Left lung (tissue), 14 donors: ENCODE data around the gene OR5H6. TPM values are rescaled to one million over a fixed set of nuclear protein-coding genes. Genes with fewer than 3 reads are reported as not detected.

Source experiments
- ATAC-seq: fragments of 200-7000 bp; cut with Tn5 transposase; one replicate; pipeline ENCODE4 v1.9.1; 2020; ENCODE audit warnings: moderate library complexity
- DNase-seq, 4 donors: peaks; one replicate each; pipeline ENCODE4 v3.0.0-alpha.2; 2013 to 2020
- H3K27ac ChIP-seq, 2 donors: fragments of 200-600 bp; sonication (generic) in 1 of 2; one replicate each; pipeline versions ENCODE4 v1.5.0 to v1.8.0; 2020 to 2021
- H3K27me3 ChIP-seq, 2 donors: fragments of 200-600 bp; sonication (generic) in 1 of 2; one replicate each; pipeline versions ENCODE4 v1.5.0 to v1.8.0; 2020 to 2021
- H3K36me3 ChIP-seq, 2 donors: fragments of 200-600 bp; sonication (generic) in 1 of 2; one replicate each; pipeline versions ENCODE4 v1.5.0 to v1.8.0; 2020 to 2021
- H3K4me1 ChIP-seq, 2 donors: fragments of 200-600 bp; one replicate each; pipeline ENCODE4 v1.8.0; 2021
- H3K4me3 ChIP-seq, 2 donors: fragments of 200-600 bp; sonication (generic) in 1 of 2; one replicate each; pipeline versions ENCODE4 v1.5.0 to v1.8.0; 2020 to 2021; ENCODE audit warnings: mild to moderate bottlenecking in 1 of 2
- H3K9me3 ChIP-seq, 2 donors: fragments of 200-600 bp; sonication (generic) in 1 of 2; one replicate each; pipeline versions ENCODE4 v1.5.0 to v1.8.0; 2020 to 2021
- intact Hi-C, 2 donors: fragments of 100-400 bp; cut with DNase I; formaldehyde crosslinking; loops; one replicate each; pipeline versions ENCODE4 v1.11.2 to v1.14.2; 2022
- long read RNA-seq, 12 donors: library from polyadenylated mRNA in 2 of 12; unstranded in 2 of 12; transcript quantifications; one replicate each; pipeline ENCODE4 v2.0.0 and lab custom pipeline, GENCODE V29; 2019 to 2026
- polyA plus RNA-seq, 6 donors: library from polyadenylated mRNA; unstranded; fragments of 120-200 nt; gene quantifications; one replicate each; pipeline ENCODE4 v1.2.1, GENCODE V29; 2013; ENCODE audit not compliant: insufficient read length in 6 of 6
- total RNA-seq, 2 donors: library from RNA; stranded (reverse); fragmentation: NEBNext Ultra II Directional; extraction: Animal tissue kit (Norgen Biotek cat#: 25700); gene quantifications; one replicate each; pipeline ENCODE4 v1.2.1, GENCODE V29; 2021
- TF ChIP-seq, protein P1 (sequence below), 2 donors: fragments of 200-600 bp; sonication (generic) in 1 of 2; IDR thresholded peaks; one replicate each; pipeline versions ENCODE4 v1.5.0 to v1.8.0; 2021; ENCODE audit warnings: antibody characterized with exemption in 2 of 2
- donor health status: DM: no; HTN: yes; CAD: no.
- donor health status: DM: no; HTN: no; CAD: no.

OR5H6 gene
- total RNA-seq (not detected), polyA plus RNA-seq (not detected)
- long read RNA-seq, donor 1: 0 reads
- long read RNA-seq, donor 2: 0 reads
- long read RNA-seq, donor 3: 0 reads
- long read RNA-seq, donor 4: 0 reads
- long read RNA-seq, donor 5, partial matches to known transcripts: 0 of 1 reads
- long read RNA-seq, donor 5, other reads (novel, unspliced or antisense): 0 of 1 reads
- long read RNA-seq, donor 6: 0 reads
- long read RNA-seq, donor 7: 0 reads
- long read RNA-seq, donor 8: 0 reads
- long read RNA-seq, donor 9: 0 reads
- long read RNA-seq, donor 10: 0 reads
- long read RNA-seq, donor 11: 0 reads
- long read RNA-seq, donor 12: 0 reads

DNA sequence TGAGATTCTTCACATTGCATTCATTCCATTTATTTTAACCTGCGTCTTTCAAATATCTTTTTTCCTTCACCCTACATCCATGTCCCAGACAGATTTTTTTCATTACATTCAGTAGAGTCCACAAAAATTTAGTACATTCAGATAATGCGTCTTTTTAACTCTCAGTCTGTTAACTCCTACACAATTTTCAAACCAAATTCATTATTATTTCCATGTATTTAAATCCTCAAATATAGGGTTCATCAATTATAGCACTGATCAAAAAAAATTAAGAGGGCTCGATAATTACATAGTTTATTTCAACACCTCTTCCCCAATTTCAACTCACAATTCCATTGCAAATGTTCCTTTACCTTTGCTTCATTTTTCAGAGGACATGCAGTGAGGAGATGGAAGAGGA is at the start of gene OR5H6:
OR5H6 (plus strand) TSS at position 301 of the 400 bp plus-strand sequence; CDS start at position 390, 89 bp downstream.
- peaks cover 0 to 7% of the 10 kb centered on the region in 2 donors for H3K9me3 ChIP-seq
- no peaks in the 10 kb centered on the region for H3K4me1 ChIP-seq
- H3K36me3 ChIP-seq: no peaks in the 10 kb centered on the region
- intact Hi-C loops: no loop called here
- DNase-seq (no peak), ATAC-seq (no peak)
- TF ChIP-seq, protein P1, sequence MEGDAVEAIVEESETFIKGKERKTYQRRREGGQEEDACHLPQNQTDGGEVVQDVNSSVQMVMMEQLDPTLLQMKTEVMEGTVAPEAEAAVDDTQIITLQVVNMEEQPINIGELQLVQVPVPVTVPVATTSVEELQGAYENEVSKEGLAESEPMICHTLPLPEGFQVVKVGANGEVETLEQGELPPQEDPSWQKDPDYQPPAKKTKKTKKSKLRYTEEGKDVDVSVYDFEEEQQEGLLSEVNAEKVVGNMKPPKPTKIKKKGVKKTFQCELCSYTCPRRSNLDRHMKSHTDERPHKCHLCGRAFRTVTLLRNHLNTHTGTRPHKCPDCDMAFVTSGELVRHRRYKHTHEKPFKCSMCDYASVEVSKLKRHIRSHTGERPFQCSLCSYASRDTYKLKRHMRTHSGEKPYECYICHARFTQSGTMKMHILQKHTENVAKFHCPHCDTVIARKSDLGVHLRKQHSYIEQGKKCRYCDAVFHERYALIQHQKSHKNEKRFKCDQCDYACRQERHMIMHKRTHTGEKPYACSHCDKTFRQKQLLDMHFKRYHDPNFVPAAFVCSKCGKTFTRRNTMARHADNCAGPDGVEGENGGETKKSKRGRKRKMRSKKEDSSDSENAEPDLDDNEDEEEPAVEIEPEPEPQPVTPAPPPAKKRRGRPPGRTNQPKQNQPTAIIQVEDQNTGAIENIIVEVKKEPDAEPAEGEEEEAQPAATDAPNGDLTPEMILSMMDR (IDR thresholded peaks at IDR 0.05): no peak
- no peak within 1 kb of the TSS for H3K27ac ChIP-seq
- H3K4me3 ChIP-seq: no peak within 1 kb of the TSS
- H3K27me3 ChIP-seq: no peaks in the 10 kb centered on the region

DNA sequence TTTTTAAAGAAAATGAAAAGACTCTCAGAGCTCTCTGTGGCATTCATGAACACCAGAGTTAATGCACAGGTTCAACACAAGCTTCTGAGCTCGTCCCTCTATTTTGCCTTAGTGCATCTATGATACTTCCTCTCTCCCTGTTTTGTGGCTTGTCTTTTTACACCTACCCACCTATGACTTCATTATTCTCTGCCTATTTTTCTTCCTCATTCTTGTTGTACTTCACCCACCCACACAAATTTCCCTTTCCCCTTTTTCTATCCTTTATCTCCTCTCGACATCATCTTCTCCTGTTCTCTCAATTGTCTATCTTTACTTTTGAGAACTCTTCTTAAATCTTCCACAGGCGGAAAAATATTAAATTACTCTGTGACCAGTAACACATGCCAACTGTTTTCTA is 49.0 kb upstream of the OR5H6 start:
- TF ChIP-seq, protein P1 (IDR thresholded peaks at IDR 0.05): no peak
- intact Hi-C loops: no loop called here
- Histone ChIP-seq H3K27me3 (no peaks in the 10 kb centered on the region), H3K9me3 (no peaks in the 10 kb centered on the region), H3K36me3 (no peaks in the 10 kb centered on the region), H3K4me1 (no peaks in the 10 kb centered on the region), H3K4me3 (no peak overlapping the region), H3K27ac (no peak overlapping the region)
- no peak for ATAC-seq
- DNase-seq: no peak

DNA sequence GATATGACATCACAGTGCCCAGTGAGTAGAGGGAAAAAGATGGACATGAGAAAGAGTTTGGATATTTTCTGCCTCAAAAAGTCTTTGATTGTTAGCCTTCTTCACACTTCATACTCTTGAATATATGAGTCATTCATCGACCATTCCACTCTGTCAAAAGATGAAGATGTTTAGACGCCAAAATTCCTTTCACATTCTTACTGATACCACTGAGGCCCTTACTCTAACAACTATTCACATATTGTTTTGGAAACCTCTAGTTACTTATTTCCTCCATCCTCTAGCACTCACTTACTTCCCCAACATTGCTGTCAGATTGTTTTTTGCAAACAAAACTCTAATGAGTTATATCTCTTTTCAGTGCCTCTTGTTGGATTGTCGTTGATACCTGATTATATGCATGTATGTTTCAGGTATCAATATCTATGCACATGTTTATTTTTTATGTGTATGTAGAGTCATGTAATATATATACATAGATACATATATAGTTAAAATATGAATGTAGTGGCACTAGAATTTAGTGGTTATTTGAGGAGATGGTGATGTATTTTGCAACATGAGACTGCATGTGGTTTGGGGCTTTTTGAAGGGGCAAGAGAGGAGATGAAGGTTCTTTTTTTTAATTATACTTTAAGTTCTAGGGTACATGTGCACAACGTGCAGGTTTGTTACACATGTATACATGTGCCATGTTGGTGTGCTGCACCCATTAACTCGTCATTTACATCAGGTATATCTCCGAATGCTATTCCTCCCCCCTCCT is 40.0 kb upstream of the OR5H6 start:
- Histone ChIP-seq H3K27me3 (no peaks in the 10 kb centered on the region), H3K4me3 (no peak overlapping the region), H3K36me3 (no peaks in the 10 kb centered on the region), H3K9me3 (no peaks in the 10 kb centered on the region), H3K4me1 (no peaks in the 10 kb centered on the region), H3K27ac (no peak overlapping the region)
- ATAC-seq: no peak
- no peak for DNase-seq
- TF ChIP-seq, protein P1 (IDR thresholded peaks at IDR 0.05): no peak
- intact Hi-C loops: no loop called here

DNA sequence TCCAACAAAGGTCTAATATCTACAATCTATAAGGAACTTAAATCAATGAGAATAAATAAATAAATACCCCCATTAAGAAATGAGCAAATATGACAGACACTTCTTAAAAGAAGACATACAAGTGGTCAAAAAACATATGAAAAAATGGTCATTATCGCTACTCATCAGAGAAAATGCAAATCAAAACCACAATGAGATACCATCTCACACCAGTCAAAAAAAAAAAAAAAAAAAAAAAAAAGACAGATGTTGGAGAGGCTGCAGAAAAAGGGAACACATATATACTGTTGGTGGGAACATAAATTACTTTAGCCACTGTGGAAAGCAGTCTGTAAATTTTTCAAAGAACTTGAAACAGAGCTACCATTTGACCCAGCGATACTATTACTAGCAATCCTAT is 31.6 kb upstream of the OR5H6 start:
- Histone ChIP-seq H3K36me3 (no peaks in the 10 kb centered on the region), H3K27ac (no peak overlapping the region), H3K4me1 (no peaks in the 10 kb centered on the region), H3K27me3 (no peaks in the 10 kb centered on the region), H3K9me3 (no peaks in the 10 kb centered on the region), H3K4me3 (no peak overlapping the region)
- TF ChIP-seq, protein P1 (IDR thresholded peaks at IDR 0.05): no peak
- intact Hi-C loops: no loop called here
- ATAC-seq (no peak), DNase-seq (no peak)

DNA sequence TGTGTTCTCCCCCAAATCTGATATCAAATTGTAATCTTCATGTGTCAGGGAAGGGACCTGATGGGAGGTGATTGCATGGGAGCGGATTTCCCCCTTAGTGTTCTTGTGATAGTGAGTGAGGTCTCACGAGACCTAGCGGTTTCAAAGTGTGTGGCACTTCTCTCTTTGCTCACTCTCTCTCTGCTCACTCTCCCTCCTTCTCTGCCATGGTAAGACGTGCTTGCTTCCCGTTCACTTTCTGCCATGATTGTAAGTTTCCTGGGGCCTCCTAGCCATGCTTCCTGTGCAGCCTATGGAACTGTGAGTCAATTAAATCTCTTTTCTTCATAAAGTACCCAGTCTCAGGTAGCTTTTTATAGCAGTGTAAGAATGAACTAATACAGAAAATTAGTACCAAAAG is 30.6 kb upstream of the OR5H6 start:
- Histone ChIP-seq H3K9me3 (no peaks in the 10 kb centered on the region), H3K4me1 (no peaks in the 10 kb centered on the region), H3K27ac (no peak overlapping the region), H3K4me3 (no peak overlapping the region), H3K36me3 (no peaks in the 10 kb centered on the region), H3K27me3 (no peaks in the 10 kb centered on the region)
- intact Hi-C loops: no loop called here
- DNase-seq: no peak
- ATAC-seq: no peak
- TF ChIP-seq, protein P1 (IDR thresholded peaks at IDR 0.05): no peak
